ENCODE data around the gene RASGRP1.

Gene RASGRP1

DNA sequence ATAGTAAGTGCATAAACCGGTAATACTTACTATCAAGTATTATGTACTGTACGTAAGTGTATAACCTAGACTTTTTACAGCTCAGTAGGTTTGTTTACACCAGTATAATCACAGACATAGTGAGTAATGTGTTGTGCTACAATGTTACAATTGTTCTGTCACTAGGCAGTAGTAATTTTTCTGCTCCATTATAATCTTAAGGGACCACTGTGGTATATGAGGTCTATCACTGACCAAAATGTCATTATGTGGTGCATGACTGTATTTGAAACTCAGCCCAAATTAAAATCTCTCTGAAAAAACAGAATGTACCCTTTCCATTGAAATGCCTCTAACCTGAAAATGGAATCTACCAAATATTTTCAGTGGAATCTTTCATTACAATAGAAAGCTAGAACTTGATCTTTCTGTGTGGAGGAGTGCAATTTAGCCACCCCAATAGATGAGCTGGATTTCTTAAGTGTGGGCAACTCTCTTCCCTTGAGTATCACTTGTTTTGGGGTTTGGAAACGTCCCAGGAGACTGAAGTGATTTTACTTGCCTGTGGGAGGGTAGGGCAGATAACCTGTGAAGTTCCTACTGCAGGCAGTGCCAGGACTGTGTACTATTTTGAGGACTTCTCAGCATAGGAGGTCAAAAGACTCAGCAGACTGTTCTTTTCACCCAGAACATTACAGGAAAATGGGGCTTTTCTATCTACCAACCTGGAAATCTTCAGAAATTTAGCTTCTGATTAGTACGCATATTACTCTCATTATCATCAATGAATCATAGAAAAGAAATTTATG, 59.7 kb downstream of the RASGRP1 start:
- DNase-seq = no peak

DNA sequence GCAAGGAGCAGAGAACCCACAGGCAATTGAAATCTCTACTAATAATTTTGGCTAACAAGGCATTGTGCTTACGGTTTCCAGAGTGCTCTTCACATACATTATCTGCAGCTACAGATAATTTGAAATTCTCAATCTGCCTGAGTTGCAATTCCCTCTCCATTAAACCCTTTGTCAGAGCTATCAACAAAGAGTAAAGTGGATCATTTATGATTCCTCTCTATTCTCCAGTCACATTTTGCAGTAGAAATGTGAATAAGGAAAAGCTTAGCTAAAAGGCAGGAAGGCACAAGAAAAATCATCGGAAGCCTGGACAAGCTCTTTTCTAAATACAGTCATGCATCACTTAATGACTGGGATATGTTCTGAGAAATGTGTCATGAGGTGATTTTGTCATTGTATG, 61.1 kb downstream of the RASGRP1 start:
- DNase-seq = no peak

DNA sequence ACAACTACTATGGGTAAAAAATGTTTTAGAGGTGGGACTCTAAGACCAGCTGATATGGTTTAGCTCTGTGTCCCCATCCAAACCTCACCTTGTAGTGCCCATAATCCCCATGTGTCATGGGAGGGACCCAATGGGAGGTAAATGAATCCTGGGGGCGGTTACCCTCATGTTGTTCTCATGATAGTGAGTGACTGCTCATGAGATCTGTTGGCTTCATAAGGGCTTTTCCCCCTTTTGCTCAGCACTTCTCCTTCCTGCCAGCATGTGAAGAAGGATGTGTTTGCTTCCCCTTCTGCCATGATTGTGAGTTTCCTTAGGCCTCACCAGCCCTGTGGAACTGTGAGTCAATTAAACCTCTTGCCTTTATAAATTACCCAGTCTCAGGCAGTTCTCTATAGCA, 65.0 kb downstream of the RASGRP1 start:
- DNase-seq = no peak

DNA sequence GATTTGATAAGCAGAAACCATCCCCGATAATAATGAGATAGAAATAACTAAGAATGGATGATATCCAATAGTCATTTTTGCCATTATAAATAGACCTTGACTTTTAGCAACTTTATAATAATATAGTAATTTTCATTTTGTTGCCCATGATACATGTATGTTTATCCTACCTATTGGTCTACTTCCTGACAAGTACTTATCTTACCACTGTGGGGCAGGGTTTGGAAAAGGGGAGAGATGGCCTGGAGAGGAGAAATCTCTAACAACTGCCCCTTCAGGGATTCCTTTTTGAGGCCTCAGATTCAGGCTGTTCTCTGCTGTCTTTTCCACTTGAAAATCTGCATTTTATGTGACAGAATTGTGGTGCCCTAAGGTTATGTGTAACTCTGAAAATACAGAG, 68.5 kb downstream of the RASGRP1 start:
- no peak for DNase-seq

- DNase-seq = no peak
Measured at GRCh38 chr15:38490242-38490922, 74.2 kb downstream of the RASGRP1 start.

DNA sequence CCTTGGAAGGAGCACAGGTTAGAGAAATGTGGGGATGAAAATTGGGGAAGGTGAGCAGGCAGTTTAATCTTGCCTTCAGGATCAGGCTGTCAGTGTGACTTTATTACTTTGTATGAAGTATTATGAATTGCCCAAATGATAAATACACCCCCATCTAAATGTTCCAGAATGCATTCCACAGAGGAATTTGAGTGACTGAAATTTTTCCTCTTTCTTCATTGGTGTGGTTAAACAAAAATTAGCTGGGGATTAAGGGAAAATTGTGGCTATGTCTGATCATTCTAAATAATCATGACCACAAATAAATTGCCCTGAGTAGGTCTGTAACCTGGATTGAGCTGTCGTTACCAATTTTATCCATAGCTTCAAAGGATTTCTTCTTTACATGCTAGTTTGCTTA, 77.2 kb downstream of the RASGRP1 start:
- no peak for DNase-seq

GRCh38 chr15:38486936-38487335, 77.7 kb downstream of the RASGRP1 start:
- DNase-seq = no peak

- DNase-seq = no peak
Measured at GRCh38 chr15:38482572-38482971, 82.0 kb downstream of the RASGRP1 start.

- DNase-seq = no peak
Measured at GRCh38 chr15:38481761-38482160, 82.9 kb downstream of the RASGRP1 start.

DNA sequence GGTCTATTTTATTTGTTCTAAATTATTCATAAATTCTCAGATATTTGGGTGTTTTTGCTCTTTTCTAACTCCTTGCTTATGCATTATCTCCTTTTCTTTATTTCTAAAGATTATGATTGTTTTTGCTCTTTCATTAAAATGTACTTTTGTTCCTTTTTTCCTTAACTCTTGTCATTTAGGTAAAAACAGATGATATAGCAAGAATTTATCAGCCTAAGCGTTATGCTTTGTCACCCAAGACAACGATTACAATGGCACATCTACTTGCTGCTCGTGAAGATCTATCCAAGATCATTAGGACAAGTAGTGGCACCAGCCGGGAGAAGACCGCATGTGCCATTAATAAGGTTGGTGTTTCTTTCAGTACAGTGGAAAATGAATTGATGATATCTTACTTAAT, 83.5 kb downstream of the RASGRP1 start:
- no peak for DNase-seq

DNA sequence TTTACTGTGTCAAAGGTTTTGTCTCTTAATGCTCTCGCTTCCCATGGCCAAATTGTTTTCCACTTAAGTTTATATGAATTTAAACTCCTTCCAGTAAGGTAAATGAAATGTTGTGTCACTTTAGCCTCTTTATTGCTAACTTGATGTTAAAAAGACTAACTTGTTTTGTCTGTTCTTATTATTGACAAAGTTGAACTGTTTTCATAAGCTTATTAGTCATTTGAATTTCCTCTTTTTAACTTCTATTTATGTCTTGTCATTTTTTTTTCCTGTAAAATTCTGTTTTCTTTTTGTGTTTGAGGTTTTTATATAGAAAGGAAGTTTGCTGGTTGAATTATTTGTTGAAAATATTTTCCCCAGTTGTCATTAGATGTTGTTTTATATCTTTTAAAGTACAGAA, 84.9 kb downstream of the RASGRP1 start:
- DNase-seq = no peak

DNA sequence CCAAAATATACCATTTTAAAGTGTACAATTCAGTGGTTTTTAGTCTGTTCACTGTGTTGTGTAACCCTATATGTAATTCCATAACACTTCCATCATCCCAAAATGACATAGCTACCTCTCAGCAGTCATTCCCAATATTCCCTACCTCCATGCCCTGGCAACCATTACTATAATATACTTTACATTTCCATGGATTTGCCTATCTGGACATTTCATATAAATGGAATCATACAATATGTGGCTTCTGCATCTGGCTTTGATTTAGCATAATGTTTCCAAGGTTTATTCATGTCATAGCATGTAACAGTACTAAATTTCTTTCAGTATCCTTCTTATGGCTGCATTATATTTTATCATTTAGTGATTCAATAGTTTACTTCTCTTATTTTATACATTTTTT, 85.3 kb downstream of the RASGRP1 start:
- DNase-seq = no peak

- no peak for DNase-seq
Measured at GRCh38 chr15:38477637-38478036, 87.0 kb downstream of the RASGRP1 start.

- no peak for DNase-seq
Measured at GRCh38 chr15:38476120-38476519, 88.5 kb downstream of the RASGRP1 start.

GRCh38 chr15:38475361-38475760, 89.3 kb downstream of the RASGRP1 start:
- DNase-seq = peak in 1 of 14 donors; percentile 67

GRCh38 chr15:38474155-38474757, 90.4 kb downstream of the RASGRP1 start:
- peak in 4 of 14 donors; percentile 3 to 81 (median 4) for DNase-seq

GRCh38 chr15:38471974-38472373, 92.6 kb downstream of the RASGRP1 start:
- no peak for DNase-seq

DNA sequence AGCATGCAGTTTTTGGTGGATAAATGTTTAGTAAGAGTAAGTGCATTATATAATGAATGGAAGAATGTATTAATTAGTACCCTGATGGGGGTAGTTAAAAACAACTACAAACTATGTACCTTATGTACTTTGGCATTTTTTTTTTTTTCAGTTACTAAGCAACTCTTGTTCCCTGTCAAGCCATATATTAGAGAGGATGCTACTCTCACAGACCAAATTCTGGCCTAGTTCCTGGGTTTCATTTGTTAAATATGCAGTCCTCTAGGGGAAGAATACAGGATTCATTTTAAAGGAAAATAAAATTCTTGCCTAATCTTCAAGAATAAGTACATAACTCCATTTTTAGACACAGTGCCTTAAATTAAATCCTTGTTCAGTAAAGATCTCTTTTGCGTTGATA, 93.8 kb downstream of the RASGRP1 start:
- DNase-seq = no peak

- no peak for DNase-seq
Measured at GRCh38 chr15:38464675-38465074, 99.9 kb downstream of the RASGRP1 start.

DNA sequence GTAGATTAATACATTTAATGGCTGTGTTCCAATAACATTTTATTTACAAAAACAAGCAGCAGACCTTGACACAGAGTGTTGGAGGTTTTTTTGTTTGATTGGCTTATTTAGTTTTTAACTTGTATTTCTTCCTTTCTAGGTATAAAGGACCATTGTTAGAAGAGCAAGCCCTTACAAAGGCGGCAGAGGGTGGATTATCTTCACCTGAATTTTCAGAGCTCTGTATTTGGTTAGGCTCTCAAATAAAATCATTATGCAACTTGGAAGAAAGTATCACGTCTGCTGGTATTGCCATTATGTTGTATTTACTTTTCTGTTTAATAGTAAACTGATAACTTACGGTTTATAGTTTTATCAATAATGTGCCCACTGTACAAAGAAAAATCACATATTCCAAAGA, 100.7 kb downstream of the RASGRP1 start:
- no peak for DNase-seq

DNA sequence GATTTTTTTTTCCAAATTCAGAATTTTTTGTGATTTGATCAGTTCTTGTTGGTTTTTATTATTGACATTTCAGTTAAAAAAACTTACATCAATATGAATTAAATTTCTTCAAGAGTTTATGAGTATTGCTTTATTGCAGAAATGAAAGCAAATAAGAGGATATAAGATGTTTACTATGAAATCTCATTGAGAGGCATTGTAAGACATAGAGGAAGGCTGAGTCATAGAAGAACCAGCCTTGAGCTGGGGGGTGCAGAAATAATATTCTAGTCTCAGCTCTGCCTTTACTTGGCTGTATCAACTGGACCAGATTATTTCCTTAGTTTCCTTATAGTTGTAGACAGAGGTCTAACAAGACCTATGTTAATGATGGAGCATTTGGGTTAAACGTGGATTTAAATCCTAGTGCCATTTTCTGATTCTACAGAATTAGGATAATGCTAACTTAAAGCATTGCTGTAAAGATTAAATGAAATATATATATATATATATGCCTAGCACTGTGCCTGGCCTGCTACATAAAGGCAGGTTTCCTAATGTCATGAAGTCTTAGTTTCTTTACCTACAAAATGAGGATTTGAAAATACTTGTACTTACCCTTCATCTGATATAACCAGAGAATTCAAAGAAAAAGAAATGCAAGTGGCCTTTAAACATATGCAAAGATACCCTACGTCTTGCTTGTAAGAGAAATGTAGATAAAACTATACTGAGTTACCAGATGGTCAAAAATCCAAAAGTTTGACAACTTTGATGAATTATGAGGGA, 103.4 kb downstream of the RASGRP1 start:
- no peak for DNase-seq

DNA sequence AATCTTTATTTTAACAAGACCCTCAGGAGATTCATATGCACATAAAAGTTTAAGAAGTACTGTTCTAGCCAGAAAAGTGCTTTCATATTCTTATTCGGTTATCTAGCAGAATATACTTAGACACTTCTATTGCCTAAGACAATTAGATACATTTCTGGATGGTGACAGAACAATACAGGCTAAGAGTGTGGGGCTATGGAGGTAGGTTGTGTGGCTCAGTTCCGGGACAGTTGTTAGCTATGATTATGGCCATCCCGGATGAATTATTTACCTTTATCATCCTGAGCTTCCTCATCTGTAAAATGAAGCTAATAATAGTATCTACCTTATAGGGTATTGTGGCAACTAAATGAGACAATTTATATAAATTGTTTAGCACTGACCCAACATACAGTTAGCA, 104.1 kb downstream of the RASGRP1 start:
- no peak for DNase-seq

DNA sequence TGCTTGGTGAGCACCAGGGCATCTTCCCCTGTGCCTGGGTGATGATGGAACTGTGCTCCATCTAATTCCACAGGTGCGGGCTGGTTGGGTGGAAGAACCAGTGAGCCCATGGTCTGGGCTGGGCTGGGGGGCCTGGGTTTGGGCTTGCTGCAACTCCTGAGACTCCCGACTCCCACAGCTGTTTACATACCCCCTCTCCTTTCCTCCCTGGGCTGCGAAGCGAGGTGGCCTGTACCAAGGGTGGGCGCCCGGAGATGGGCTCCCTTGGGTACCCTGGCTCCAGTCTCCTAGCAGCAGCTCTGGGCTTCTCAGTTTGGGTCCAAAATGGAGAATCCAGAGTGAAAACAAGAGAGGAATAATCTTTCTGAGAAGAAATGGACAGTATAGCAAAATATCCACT, 105.1 kb downstream of the RASGRP1 start:
- no peak for DNase-seq

Data from C1 segment of cervical spinal cord (tissue), 14 donors.